ENCODE data around the gene GPR89B.
"Not testable (repeated sequence)": the region's sequence is repeated elsewhere in the genome, so short reads cannot be mapped to it uniquely, and the experiment has no call there.

DNA sequence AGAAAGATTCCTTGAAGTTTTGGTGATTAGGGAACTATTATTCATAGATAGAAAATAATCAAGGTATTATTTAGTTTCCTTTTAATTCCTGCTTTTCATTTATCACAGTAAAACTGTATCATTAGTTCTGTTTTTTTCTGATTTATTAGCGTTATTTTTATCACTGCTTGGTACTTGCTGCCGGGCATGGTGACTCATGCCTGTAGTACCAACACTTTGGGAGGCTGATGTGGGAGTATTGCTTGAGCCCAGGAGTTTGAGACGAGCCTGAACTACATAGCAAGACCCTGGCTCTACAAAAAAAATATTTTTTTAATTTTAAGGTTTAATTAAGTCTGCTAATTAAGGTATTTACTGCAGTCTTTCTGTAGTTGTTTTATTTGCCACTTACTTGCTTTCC, 59.7 kb downstream of the GPR89B start:
- not testable (repeated sequence) for TF ChIP-seq POLR2AphosphoS5, POLR2A (IDR thresholded peaks at IDR 0.05)
- TF ChIP-seq, protein P1, sequence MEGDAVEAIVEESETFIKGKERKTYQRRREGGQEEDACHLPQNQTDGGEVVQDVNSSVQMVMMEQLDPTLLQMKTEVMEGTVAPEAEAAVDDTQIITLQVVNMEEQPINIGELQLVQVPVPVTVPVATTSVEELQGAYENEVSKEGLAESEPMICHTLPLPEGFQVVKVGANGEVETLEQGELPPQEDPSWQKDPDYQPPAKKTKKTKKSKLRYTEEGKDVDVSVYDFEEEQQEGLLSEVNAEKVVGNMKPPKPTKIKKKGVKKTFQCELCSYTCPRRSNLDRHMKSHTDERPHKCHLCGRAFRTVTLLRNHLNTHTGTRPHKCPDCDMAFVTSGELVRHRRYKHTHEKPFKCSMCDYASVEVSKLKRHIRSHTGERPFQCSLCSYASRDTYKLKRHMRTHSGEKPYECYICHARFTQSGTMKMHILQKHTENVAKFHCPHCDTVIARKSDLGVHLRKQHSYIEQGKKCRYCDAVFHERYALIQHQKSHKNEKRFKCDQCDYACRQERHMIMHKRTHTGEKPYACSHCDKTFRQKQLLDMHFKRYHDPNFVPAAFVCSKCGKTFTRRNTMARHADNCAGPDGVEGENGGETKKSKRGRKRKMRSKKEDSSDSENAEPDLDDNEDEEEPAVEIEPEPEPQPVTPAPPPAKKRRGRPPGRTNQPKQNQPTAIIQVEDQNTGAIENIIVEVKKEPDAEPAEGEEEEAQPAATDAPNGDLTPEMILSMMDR (IDR thresholded peaks at IDR 0.05), result not testable (repeated sequence)
